Hematopoietic multipotent progenitor cell treated with erythropoietin and hydrocortisone succinate and interleukin-3 and kit ligand, for 4 days (in vitro differentiated cells): Measurements from ENCODE around the gene FGF6.
A peak's percentile ranks its signal among the peaks of the same experiment; 100 is the strongest.
"Not testable (repeated sequence)": the region's sequence is repeated elsewhere in the genome, so short reads cannot be mapped to it uniquely, and the experiment has no call there.

Experiments
- DNase-seq: peaks from one replicate; pipeline ENCODE4 v3.0.0-alpha.2; 2015

Gene FGF6

GRCh38 chr12:4417455-4417854, 28.2 kb downstream of the FGF6 start:
- no peak for DNase-seq

- DNase-seq = peak; percentile 22
These were observed 29.3 kb downstream of the FGF6 start for GRCh38 chr12:4416276-4416675.

GRCh38 chr12:4412465-4412864, 33.1 kb downstream of the FGF6 start:
- DNase-seq = no peak

GRCh38 chr12:4412056-4412455, 33.6 kb downstream of the FGF6 start:
- DNase-seq = no peak

GRCh38 chr12:4407136-4407535, 38.5 kb downstream of the FGF6 start:
- no peak for DNase-seq

GRCh38 chr12:4404877-4405637, 40.6 kb downstream of the FGF6 start:
- DNase-seq = not testable (repeated sequence)

- DNase-seq = no peak
These were observed 42.6 kb downstream of the FGF6 start for GRCh38 chr12:4402996-4403395.

GRCh38 chr12:4401117-4401516, 44.5 kb downstream of the FGF6 start:
- no peak for DNase-seq

GRCh38 chr12:4395818-4396217, 49.8 kb downstream of the FGF6 start:
- no peak for DNase-seq

- no peak for DNase-seq
These were observed 52.4 kb downstream of the FGF6 start for GRCh38 chr12:4393211-4393610.

- DNase-seq = peak; percentile 57
These were observed 53.3 kb downstream of the FGF6 start for GRCh38 chr12:4392223-4392742.

- peak; percentile 37 for DNase-seq
These were observed 57.0 kb downstream of the FGF6 start for GRCh38 chr12:4388662-4389061.

- DNase-seq = no peak
These were observed 57.6 kb downstream of the FGF6 start for GRCh38 chr12:4388032-4388431.

GRCh38 chr12:4387607-4388006, 58.0 kb downstream of the FGF6 start:
- DNase-seq = no peak

GRCh38 chr12:4386801-4387200, 58.8 kb downstream of the FGF6 start:
- no peak for DNase-seq
